T-cell (primary cell): ENCODE data around the gene NEK7. TPM values are rescaled to one million over a fixed set of nuclear protein-coding genes. Genes with fewer than 3 reads are reported as not detected.

Experiments
- ATAC-seq, 4 experiments: fragments of 200-7000 bp in 3 of 4; fragments of 150-1000 bp in 1 of 4; cut with Tn5 transposase; replicated peaks in 1 of 4; 1 replicate in 3 of 4; 2 replicates in 1 of 4; pipeline ENCODE4 v1.10.0; 2021; ENCODE audit warnings: moderate library complexity in 3 of 4, mild to moderate bottlenecking in 2 of 4, moderate number of reproducible peaks in 1 of 4
- CTCF ChIA-PET, 2 donors: fragments of 300-600 bp; sonication (Branson Sonifier 250); formaldehyde crosslinking; loops; one replicate each; lab custom pipeline; 2022; ENCODE audit warnings: antibody characterized with exemption in 2 of 2; lab: Charles Lee
- POLR2A ChIA-PET, 2 donors: fragments of 300-600 bp; sonication (Branson Sonifier 250); formaldehyde crosslinking; loops; one replicate each; lab custom pipeline; 2022; ENCODE audit warnings: antibody characterized with exemption in 2 of 2; lab: Charles Lee
- DNase-seq, 35 experiments: peaks; one replicate each; pipeline versions ENCODE4 v3.0.0 to v3.0.0-alpha.2; 2013 to 2023
- H3K27ac ChIP-seq: one replicate; pipeline ENCODE4 v1.5.1; 2013; ENCODE audit warnings: low read length
- H3K27me3 ChIP-seq, 2 experiments: replicated peaks in 1 of 2; 1 replicate in 1 of 2; 2 replicates in 1 of 2; pipeline versions ENCODE4 v1.6.1 to v1.7.0; 2013; ENCODE audit warnings: low read length in 1 of 2, mixed read lengths in 1 of 2; ENCODE audit not compliant: control insufficient read depth in 2 of 2, insufficient read depth in 2 of 2; ENCODE audit errors: extremely low read depth in 1 of 2
- H3K36me3 ChIP-seq, 2 donors: 1 replicate in 1 of 2; 2 replicates in 1 of 2; pipeline versions ENCODE4 v1.6.1 to v1.7.0; 2013; ENCODE audit warnings: low read length in 1 of 2; ENCODE audit not compliant: control insufficient read depth in 2 of 2, insufficient read depth in 1 of 2; ENCODE audit errors: extremely low read depth in 1 of 2
- H3K4me1 ChIP-seq, 2 experiments: 1 replicate in 1 of 2; 2 replicates in 1 of 2; pipeline versions ENCODE4 v1.6.1 to v1.7.0; 2013; ENCODE audit warnings: low read length in 2 of 2, mixed read lengths in 1 of 2; ENCODE audit not compliant: insufficient read depth in 2 of 2, control insufficient read depth in 1 of 2; ENCODE audit errors: extremely low read depth in 1 of 2
- H3K4me3 ChIP-seq, 2 donors: 1 replicate in 1 of 2; 2 replicates in 1 of 2; pipeline versions ENCODE4 v1.5.1 to v1.7.0; 2013; ENCODE audit warnings: mild to moderate bottlenecking in 2 of 2, low read length in 1 of 2, moderate library complexity in 1 of 2; ENCODE audit not compliant: control insufficient read depth in 1 of 2; ENCODE audit errors: extremely low read depth in 1 of 2
- H3K9me3 ChIP-seq: 2 replicates; pipeline ENCODE4 v1.7.0; 2013
- H3K27ac Mint-ChIP-seq, 2 donors: one replicate each; pipeline ENCODE4 v1.8.0; 2020 to 2021; ENCODE audit warnings: mild to moderate bottlenecking in 2 of 2, mixed read lengths in 2 of 2
- H3K27me3 Mint-ChIP-seq, 2 donors: one replicate each; pipeline ENCODE4 v1.8.0; 2021 to 2022; ENCODE audit warnings: mixed read lengths in 2 of 2
- H3K36me3 Mint-ChIP-seq: one replicate; pipeline ENCODE4 v1.8.0; 2021; ENCODE audit warnings: mixed read lengths
- H3K4me1 Mint-ChIP-seq, 3 donors: one replicate each; pipeline ENCODE4 v1.8.0; 2020 to 2022; ENCODE audit warnings: mixed read lengths in 3 of 3, mild to moderate bottlenecking in 1 of 3
- H3K4me3 Mint-ChIP-seq, 3 donors: one replicate each; pipeline ENCODE4 v1.8.0; 2020 to 2022; ENCODE audit warnings: mild to moderate bottlenecking in 3 of 3, mixed read lengths in 3 of 3, moderate library complexity in 3 of 3
- H3K9me3 Mint-ChIP-seq, 3 donors: one replicate each; pipeline ENCODE4 v1.8.0; 2020 to 2022; ENCODE audit warnings: mixed read lengths in 3 of 3
- WGBS: methylation state at CpG from one replicate; pipeline ENCODE4 v1.1.5; 2013; ENCODE audit warnings: missing lambda C conversion rate; ENCODE audit not compliant: insufficient coverage; 5-methylcytosine and 5-hydroxymethylcytosine counted together
- total RNA-seq, 35 experiments: library from RNA in 6 of 35; stranded (reverse) in 6 of 35; fragments of 120-200 nt in 1 of 35; gene quantifications; one replicate each; pipeline versions ENCODE4 v1.2.1 to v1.2.4 and lab custom pipeline; 2013 to 2026

NEK7 gene
- total RNA-seq, 5 donors from 2014 or later (not counting 1 experiment from before 2014, with no cell fraction given): 31.8 to 75.4 (median 69.9) TPM

DNA sequence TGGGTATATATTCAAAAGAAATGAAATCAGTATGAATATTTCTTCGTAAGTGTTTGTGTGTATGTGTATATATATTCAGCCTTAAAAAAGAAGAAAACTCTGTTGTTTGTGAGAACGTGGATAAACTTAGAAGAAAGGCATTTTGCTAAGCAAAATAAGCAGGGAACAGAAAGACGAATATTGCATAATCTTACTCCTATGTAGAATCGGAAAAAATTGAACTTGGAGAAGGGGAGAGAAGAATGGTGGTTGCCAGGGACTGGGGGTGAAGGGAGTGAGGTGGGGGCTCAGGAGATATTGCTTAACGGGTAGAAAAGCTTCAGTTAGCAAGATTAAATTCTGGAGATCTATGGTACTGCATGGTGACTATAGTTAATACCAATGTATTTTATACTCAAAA lies 40.3 kb upstream of the NEK7 start:
- CTCF ChIA-PET: interaction anchor here in 1 of 2 donors (0.6 kb wide), 1 partner anchor 447 kb away, joined by 3 read pairs; no protein-coding TSS in a partner anchor
- no peak overlapping the region for H3K4me3 Mint-ChIP-seq
- no CpG with 5 or more reads among the region's 5 CpGs for WGBS

DNA sequence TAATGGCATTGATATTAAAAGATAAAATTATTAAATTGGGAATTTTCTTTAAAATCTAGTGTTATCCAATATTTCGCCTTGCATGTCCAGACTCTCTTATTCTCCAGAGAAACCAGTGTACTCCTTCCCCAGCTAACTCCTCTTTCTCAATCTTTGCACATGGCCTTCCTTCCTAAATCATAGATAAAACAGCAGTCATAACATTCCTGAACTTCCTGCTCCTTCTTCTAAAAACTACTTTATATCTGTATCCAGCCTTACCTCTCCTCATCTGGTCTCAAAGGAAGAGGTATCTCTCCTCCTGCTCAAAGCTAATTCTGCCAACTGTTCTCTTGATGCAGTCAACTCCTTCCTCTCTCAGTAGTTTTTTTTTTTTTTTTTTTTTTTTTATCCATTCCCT lies 39.5 kb upstream of the NEK7 start:
- no peaks in the 10 kb centered on the region for H3K4me1 ChIP-seq
- DNase-seq: no peak
- H3K36me3 ChIP-seq: no peaks in the 10 kb centered on the region
- ChIA-PET CTCF (interaction anchor here in 1 of 2 donors (0.6 to 0.7 kb wide), 2 partner anchors 95 to 129 kb away, joined by 3 to 5 read pairs; no protein-coding TSS in a partner anchor), POLR2A (interaction anchor here in 1 of 2 donors (0.6 kb wide), 1 partner anchor 1315 kb away, joined by 5 read pairs; no protein-coding TSS in a partner anchor)
- H3K27me3 Mint-ChIP-seq: peaks cover 0 to 4% of the 10 kb centered on the region in 2 donors
- WGBS: no CpG with 5 or more reads among the region's 1 CpG
- no peaks in the 10 kb centered on the region for H3K9me3 Mint-ChIP-seq
- no peaks in the 10 kb centered on the region for H3K36me3 Mint-ChIP-seq
- ATAC-seq: no peak
- no peaks in the 10 kb centered on the region for H3K9me3 ChIP-seq
- no peak overlapping the region for H3K27ac Mint-ChIP-seq
- no peak overlapping the region for H3K4me3 ChIP-seq
- no peak overlapping the region for H3K4me3 Mint-ChIP-seq
- H3K4me1 Mint-ChIP-seq: no peaks in the 10 kb centered on the region
- no peaks in the 10 kb centered on the region for H3K27me3 ChIP-seq
- H3K27ac ChIP-seq: no peak overlapping the region

More for the DNA sequence above, 40.3 kb upstream of the NEK7 start:
- Mint-ChIP-seq H3K9me3 (no peaks in the 10 kb centered on the region), H3K4me1 (no peaks in the 10 kb centered on the region), H3K36me3 (no peaks in the 10 kb centered on the region), H3K27ac (no peak overlapping the region), H3K27me3 (peaks cover 0 to 4% of the 10 kb centered on the region in 2 donors)
- DNase-seq: no peak
- H3K4me1 ChIP-seq: no peaks in the 10 kb centered on the region
- H3K36me3 ChIP-seq: no peaks in the 10 kb centered on the region
- no peak overlapping the region for H3K4me3 ChIP-seq
- no peak overlapping the region for H3K27ac ChIP-seq
- H3K9me3 ChIP-seq: no peaks in the 10 kb centered on the region
- ATAC-seq: no peak
- POLR2A ChIA-PET: interaction anchor here in 1 of 2 donors (0.8 kb wide), 1 partner anchor 14 kb away, joined by 3 read pairs; no protein-coding TSS in a partner anchor
- no peaks in the 10 kb centered on the region for H3K27me3 ChIP-seq

DNA sequence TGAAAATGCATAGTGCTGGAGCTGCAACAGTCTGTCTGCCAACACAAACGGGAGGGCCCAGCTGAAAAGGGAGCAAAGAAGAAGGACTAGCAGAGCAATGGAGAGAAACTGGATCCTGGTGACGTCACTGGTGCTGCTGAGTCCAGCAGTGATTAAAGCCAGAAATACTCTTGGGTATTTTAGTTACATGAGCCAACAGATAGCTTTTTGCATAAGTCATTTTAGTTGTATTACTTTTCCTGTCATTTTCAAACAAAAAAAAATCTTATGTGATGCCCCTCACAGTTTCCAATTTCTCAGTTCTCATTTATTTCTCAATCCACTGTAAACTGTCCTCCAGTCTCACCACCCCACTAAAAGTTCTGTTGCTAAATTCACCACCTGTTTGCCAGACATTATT lies 38.7 kb upstream of the NEK7 start:
- Histone ChIP-seq H3K4me3 (no peak overlapping the region), H3K27ac (no peak overlapping the region), H3K27me3 (no peaks in the 10 kb centered on the region), H3K36me3 (no peaks in the 10 kb centered on the region), H3K4me1 (no peaks in the 10 kb centered on the region), H3K9me3 (no peaks in the 10 kb centered on the region)
- Mint-ChIP-seq H3K36me3 (no peaks in the 10 kb centered on the region), H3K4me3 (no peak overlapping the region), H3K4me1 (no peaks in the 10 kb centered on the region), H3K27ac (no peak overlapping the region), H3K9me3 (no peaks in the 10 kb centered on the region), H3K27me3 (peaks cover 0 to 4% of the 10 kb centered on the region in 2 donors)
- DNase-seq (no peak), ATAC-seq (no peak)
- ChIA-PET POLR2A (interaction anchor here in 1 of 2 donors (0.5 to 0.6 kb wide), 2 partner anchors 571 to 1314 kb away, joined by 4 to 5 read pairs; no protein-coding TSS in a partner anchor), CTCF (interaction anchor here in 1 of 2 donors (0.7 kb wide), 1 partner anchor 128 kb away, joined by 5 read pairs; no protein-coding TSS in a partner anchor)
- 89% methylated on average over 2 of the region's 2 CpGs for WGBS

DNA sequence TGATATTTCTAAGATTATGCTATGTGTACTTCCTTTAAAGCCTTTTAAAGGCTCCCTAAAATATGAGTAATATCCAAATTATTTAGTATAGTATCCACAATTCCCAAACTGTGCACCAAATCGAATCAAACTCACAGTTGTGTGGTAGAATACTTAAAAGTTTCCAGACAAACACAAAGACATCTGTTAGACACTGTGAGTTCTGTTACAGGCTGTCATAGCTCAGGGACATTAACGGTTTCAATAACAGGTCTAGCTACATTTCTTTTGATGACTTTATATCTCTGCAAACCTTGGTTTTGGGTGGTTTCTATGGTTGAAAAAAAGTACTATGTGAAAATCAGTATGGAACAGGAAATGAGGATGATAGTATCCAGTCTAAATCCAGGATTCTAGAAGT lies 36.9 kb upstream of the NEK7 start:
- Histone ChIP-seq H3K4me3 (no peak overlapping the region), H3K9me3 (no peaks in the 10 kb centered on the region), H3K27me3 (no peaks in the 10 kb centered on the region), H3K27ac (no peak overlapping the region), H3K4me1 (no peaks in the 10 kb centered on the region), H3K36me3 (no peaks in the 10 kb centered on the region)
- ATAC-seq: no peak
- Mint-ChIP-seq H3K4me1 (no peaks in the 10 kb centered on the region), H3K27ac (no peak overlapping the region), H3K27me3 (peaks cover 0 to 4% of the 10 kb centered on the region in 2 donors), H3K9me3 (no peaks in the 10 kb centered on the region), H3K4me3 (no peak overlapping the region), H3K36me3 (no peaks in the 10 kb centered on the region)
- no CpG with 5 or more reads among the region's 2 CpGs for WGBS
- no peak for DNase-seq
- CTCF ChIA-PET: interaction anchor here in 1 of 2 donors (0.6 kb wide), 2 partner anchors 34 to 56 kb away, joined by 3 read pairs; no protein-coding TSS in a partner anchor
- POLR2A ChIA-PET: interaction anchor here (0.5 to 0.6 kb wide), 2 partner anchors 225 to 484 kb away, joined by 3 to 4 read pairs; no protein-coding TSS in a partner anchor

DNA sequence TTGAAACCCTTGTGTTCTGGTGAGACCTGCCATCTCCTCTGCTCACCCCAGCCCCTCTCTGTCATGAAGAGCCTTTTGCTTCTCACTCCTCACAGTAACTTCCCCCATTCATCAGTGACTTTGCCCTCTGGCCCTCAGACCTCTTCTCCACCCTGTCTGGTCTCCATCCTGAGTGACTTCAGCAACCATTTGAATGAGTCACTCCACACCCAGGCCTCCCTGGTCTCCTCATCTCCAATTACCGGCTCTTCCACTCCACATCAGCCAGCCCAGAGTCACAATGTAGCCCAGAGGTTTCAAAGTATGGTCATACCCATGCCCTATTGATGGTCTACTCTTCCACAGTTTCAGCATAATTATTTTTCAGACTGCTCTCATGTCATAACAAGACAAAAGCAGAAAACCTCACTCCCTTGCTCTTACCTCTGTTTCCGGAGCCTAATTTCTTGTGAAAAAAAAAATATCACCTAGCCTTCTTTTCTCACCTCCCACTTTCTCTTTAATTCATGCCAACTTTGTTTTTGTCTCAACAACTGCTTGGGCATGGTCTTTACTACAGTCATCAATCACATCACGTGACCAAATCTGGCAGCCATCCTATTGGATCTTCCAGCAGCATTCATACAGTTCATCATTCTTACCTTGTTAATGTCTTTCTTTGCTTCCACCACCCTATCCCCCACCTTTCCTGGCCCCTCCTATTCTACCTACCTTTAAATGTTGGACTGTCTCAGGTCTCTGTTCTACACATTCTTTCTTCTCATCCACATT lies 35.6 kb upstream of the NEK7 start:
- peak in 2 of 4 experiments; percentile 18 to 42 for ATAC-seq

DNA sequence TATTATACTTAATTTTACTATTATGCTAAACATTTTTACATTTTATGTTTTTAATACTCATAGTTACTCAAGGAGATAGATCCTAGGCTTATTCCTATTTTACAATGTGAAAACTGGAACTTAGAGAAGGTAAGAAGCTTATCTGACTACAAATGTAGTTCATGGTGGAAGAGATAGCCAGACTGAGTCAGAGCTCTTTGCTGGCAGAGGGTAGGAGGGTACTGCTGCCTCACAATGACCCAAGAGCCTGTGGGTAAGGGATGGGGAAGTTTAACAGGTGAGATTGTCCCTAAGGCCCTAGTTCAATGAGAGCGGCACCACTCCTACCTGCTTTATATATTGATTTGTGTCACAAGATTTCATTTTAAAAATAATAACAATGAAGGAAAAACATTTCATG lies 34.1 kb upstream of the NEK7 start:
- Histone ChIP-seq H3K4me1 (no peaks in the 10 kb centered on the region), H3K9me3 (no peaks in the 10 kb centered on the region), H3K27ac (no peak overlapping the region), H3K27me3 (no peaks in the 10 kb centered on the region), H3K4me3 (no peak overlapping the region), H3K36me3 (no peaks in the 10 kb centered on the region)
- Mint-ChIP-seq H3K9me3 (no peaks in the 10 kb centered on the region), H3K4me3 (no peak overlapping the region), H3K27me3 (peaks cover 0 to 2% of the 10 kb centered on the region in 2 donors), H3K4me1 (no peaks in the 10 kb centered on the region), H3K27ac (no peak overlapping the region), H3K36me3 (no peaks in the 10 kb centered on the region)
- POLR2A ChIA-PET: no interaction called here
- no peak for ATAC-seq
- no CpG with 5 or more reads among the region's 1 CpG for WGBS
- CTCF ChIA-PET: no interaction called here
- no peak for DNase-seq

More for the DNA sequence above, 35.6 kb upstream of the NEK7 start:
- Histone ChIP-seq H3K27me3 (no peaks in the 10 kb centered on the region), H3K4me1 (no peaks in the 10 kb centered on the region), H3K4me3 (no peak overlapping the region), H3K27ac (no peak overlapping the region), H3K36me3 (no peaks in the 10 kb centered on the region), H3K9me3 (no peaks in the 10 kb centered on the region)
- Mint-ChIP-seq H3K27ac (no peak overlapping the region), H3K27me3 (peaks cover 0 to 4% of the 10 kb centered on the region in 2 donors), H3K4me1 (no peaks in the 10 kb centered on the region), H3K36me3 (no peaks in the 10 kb centered on the region), H3K4me3 (no peak overlapping the region), H3K9me3 (no peaks in the 10 kb centered on the region)
- POLR2A ChIA-PET: no interaction called here
- CTCF ChIA-PET: no interaction called here
- 87% methylated on average over 3 of the region's 3 CpGs for WGBS
- DNase-seq: no peak
